Right ventricle myocardium inferior (tissue), 1 donor: ENCODE results near the gene TGM2. TPM values are rescaled to one million over a fixed set of nuclear protein-coding genes. Genes with fewer than 3 reads are reported as not detected.

ENCODE experiments used
- ATAC-seq: fragments of 200-7000 bp; cut with Tn5 transposase; one replicate; pipeline ENCODE4 v1.9.1; 2020; ENCODE audit warnings: mild to moderate bottlenecking, moderate library complexity
- DNase-seq: peaks from one replicate; pipeline ENCODE4 v3.0.0; 2021; ENCODE audit errors: missing footprints
- intact Hi-C: fragments of 100-400 bp; cut with DNase I; formaldehyde crosslinking; loops from one replicate; pipeline ENCODE4 v1.11.0; 2022
- total RNA-seq: library from RNA; stranded (reverse); fragmentation: NEBNext Ultra II Directional; extraction: Animal tissue kit (Norgen Biotek cat#: 25700); gene quantifications from one replicate; pipeline ENCODE4 v1.2.1, GENCODE V29; 2021
- donor health status: DM: no; HTN: yes; CAD: no; lungs with severe emphysema.

Gene TGM2
- total RNA-seq, 1 donor from 2014 or later = 581 TPM

DNA sequence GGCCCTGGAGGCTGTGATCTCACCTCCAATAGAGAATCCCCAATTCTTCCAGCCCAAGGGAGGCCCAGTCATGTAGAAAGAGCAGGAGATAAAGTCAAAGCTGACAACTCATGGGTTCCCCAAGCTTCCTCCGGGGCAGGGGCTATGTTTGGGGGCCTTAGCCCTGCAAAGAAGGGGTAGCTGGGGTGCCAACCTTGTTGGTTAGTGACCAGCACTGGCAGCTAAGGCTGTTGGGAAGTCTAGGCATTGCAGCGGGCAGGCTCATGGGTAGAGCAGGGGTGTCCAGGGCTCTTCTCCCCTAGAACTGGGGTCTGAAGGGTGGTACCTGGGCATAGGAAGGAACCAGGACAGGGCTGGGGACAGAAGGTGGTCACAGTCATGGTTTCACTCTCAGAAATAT lies 36.4 kb downstream of the TGM2 start:
- ATAC-seq = no peak
- intact Hi-C loops = loop anchor here (5.0 kb wide), 1 partner anchor 51 kb away; no protein-coding TSS in a partner anchor
- DNase-seq = no peak

DNA sequence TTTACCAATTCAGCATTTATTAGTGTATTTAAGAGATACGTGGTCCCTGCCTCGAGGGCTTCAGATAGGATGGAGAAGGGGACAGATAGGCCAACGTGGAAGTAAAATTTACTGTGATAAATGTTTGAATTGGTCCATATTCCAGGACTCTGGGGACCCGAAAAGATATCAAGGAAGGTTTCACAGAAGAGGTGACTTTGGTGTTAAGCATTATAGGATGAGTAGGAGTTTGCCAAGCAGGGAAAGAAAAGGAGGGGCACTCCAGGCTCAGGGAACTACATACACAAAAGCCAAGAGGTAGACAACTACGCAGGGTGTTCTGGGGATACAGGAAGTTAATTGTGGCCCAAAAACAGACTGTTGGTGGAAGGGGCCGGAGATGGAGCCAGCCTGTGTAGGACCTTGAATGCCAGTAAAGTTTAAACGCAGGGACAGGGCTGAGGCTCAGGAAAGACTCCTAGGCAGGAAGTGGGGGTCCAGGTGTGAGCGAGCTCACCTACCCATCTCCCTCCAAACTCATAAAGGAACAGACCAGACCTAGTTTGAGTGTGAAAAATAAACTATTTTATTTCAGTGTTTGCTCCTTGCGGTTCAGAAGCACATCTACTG lies 37.0 kb downstream of the TGM2 start:
- intact Hi-C loops = loop anchor here (5.0 kb wide), 1 partner anchor 51 kb away; no protein-coding TSS in a partner anchor
- DNase-seq (no peak), ATAC-seq (no peak)

DNA sequence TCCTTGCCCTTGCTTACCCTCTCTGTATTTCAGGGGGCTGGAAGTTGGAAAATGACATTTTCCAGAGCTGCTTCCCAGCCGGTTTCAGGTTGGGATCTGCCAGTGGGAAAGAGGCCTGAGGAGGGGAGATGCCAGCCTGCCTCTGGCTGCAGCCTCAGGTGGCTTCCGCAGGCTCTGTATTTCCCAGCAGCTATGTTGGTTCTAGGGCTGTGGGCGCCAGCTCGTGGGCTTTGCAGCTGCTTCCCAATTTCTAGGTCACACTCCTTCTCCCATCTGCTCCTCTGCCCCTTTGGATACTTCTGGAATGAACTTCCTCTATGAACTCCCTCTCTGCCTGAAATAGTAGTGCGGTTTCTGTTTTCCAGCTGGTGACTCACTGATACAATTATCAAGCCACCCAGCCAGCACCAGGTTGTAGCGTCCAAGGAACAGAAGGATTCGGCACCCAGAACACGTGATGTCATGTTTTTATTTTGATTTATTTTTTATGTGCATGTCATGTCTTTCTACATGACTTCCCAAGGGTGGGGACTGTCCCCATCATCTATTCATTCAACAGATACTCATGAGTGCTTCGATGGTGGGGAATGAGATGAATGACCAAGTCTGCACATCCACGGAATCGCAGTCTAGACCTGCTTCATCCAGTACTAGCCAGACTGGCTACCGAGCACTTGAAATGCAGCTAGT lies 38.0 kb downstream of the TGM2 start:
- intact Hi-C loops = loop anchor here (5.0 kb wide), 1 partner anchor 50 kb away; no protein-coding TSS in a partner anchor
- DNase-seq = no peak
- ATAC-seq = peak; percentile 67

DNA sequence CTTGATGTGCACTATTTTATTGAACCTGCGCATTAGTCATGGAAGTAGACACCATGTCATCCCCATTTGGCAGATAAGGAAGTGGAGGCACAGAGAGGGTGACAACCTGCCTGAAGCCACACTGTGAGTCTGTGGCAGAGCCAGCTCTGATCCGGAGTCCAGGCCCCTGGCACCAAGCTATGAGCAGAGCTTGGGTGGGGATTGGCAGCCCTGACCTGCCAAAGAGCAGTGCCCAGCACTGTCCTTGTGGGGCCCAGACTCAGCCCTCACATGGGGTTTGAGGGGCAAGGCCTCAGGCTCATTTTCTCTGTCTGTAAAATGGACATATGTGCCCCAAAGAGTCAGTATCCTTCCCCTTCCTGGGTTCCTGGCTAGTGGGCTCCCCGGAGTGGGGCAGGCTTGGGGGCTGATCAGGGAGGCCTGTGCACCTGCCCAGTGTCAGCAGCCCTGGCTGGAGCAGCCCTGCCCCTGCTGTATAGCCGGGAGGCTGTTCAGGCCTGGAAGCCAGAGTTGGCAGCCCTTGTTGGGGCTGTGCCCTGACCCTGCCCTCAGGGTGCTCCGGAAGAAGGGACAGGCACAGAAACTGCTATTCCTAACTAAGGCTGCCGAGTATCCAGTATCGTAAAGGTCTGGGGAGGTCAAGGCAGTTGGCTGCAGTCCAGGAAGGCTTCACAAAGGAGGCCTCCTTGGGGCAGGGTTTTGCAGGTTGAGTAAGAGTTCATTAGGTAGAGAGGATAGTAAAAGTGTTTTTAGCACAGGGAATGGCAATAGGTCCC lies 38.7 kb downstream of the TGM2 start:
- peak; percentile 8 for ATAC-seq
- no peak for DNase-seq
- intact Hi-C loops = loop anchor here (5.0 kb wide), 1 partner anchor 49 kb away; no protein-coding TSS in a partner anchor

DNA sequence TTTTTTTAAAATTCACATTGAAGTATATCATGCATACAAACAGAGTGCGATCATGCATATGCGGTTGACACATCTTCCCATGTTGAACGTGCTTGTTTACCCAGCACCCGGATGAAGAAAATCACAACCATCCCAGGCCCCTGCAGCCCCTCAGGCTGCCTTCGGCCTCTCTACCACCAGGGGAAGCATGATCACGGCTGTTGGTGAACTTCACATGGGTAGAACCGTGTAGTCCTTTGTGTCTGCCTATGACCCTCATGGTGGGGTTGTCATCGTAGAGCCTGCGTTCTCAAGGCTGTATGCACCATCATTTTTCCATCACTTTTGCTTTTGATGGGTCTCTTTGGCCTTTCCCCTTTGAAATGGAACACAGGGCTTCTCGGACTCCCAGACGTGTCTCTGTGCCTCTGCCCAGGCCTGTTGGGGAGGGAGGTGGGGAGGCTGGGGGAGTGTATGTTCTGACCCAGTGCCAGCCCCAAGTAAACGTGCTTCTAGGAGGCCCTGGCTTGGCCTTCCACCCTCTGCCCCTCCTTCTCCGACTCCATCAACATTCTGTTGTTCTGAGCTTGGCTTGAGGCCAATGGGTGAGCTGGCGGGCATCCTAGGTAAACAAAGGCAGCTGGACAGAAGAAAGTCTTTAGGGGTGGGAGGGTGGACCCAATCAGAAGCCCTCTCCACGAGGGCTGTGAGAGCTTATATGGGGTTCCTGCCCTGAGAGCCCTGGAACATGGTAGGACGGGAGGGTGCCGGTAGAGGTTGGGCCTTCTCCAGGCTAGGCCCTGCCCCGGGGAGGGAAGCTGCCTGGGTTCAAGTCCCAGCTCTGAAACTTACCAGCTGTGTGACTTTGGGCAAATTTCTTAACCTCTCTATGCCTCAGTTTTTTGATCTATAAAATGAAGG lies 39.7 kb downstream of the TGM2 start:
- ATAC-seq (peak; percentile 44), DNase-seq (peak; percentile 75)
- intact Hi-C loops = loop anchor here (5.0 kb wide), 1 partner anchor 48 kb away; no protein-coding TSS in a partner anchor

DNA sequence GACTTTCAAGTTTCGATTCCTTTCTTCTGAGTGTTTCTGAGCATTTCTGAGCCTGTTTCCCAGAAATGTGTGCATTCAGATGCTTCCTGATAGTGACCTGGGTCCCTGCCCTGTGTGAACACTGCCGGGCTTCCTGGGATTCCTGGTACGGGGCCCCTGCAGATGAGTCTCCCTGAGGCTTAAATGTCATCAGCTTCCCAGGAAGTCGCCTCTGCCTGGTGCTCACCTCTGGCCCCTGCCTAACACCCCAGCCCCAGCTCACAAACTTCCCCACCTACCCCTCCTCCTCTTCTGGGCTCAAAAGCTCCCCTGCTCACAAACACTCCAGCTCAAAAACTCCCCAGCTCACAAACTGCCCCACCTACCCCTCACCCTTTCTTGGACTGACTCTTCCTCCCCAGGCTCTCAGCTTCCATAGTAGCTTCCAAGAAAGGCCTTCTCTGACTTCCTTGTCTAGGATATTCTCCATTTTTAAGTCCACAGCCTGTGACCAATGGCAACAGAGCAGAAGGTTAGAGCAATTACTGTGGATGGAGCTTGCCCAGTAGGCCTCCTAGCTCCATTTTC lies 42.0 kb downstream of the TGM2 start:
- intact Hi-C loops = loop anchor here (1.0 kb wide), 1 partner anchor 10 kb away; no protein-coding TSS in a partner anchor
- ATAC-seq = no peak
- DNase-seq = no peak

DNA sequence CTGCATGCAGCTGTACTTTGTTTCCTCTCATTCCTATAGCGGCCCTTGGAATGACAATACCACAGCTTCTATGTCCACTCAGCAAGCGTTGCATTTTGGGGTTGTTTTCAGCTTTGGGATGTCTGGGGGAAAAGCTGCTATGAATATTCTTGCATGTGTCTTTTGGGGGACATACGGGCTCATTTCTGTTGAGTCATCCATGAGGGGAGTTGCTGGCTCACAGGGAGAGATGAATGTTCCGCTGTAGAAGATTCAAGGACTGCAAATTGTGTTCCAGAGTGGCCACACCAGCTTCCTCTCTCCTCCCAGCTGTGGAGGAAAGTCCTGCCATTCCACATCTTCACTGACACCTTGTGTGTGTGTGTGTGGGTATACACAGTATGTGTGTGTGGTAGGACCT lies 43.3 kb downstream of the TGM2 start:
- intact Hi-C loops = no loop called here
- ATAC-seq (no peak), DNase-seq (no peak)

DNA sequence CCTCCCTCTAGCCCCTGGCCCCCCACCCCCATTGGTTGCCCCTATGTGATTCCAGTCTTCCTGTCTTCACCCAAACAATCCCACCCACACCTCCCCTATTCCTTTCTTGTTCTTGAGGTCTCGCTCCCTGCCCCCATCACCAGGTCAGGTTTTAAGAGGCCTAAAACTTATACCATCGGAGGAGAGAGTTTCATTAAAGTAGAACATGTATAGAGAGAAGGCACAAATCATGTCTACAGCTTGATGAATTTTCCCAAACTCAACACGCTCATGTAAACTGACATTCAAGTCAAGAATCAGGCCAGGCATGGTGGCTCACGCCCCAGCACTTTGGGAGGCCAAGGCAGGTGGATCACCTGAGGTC lies 44.5 kb downstream of the TGM2 start:
- no peak for ATAC-seq
- intact Hi-C loops = no loop called here
- DNase-seq = no peak

DNA sequence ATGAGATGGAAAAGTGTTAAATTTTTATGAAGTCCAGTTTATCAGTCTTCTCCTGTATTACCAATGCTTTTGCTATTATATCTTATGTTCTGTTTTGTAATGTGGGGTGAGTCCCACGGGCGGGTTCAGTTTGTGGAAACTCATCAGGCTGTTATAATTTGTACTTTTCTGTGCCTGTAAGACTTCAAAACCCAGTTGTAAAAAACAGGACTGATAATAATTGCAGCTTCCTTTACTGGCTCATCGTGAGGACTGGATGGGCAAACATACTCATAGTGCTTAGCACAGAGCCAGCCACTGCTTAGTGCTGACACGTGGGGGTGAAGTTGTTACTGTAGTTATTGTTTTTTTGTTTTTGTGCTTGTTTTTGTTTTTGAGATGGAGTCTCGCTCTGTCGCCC lies 45.6 kb downstream of the TGM2 start:
- intact Hi-C loops = no loop called here
- ATAC-seq = no peak
- DNase-seq = no peak

DNA sequence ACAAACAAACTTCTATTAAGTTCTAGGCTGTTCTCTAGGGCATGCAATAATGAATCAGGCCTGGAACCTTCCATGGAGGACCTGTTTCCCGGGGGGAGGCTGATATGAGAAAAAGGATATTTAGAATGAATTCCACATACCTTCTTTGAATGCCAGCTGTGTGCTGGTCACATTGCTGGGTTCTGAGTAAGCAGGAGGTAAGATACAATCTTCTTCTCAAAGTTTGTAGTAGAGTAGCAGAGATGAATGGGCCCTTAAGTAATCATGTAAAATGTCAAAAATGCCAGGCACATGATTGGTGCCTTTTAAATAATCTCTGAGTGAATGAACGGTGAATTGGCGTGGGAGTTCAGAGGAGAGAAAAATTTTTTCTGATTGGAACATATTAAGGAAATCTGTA lies 47.4 kb downstream of the TGM2 start:
- DNase-seq (no peak), ATAC-seq (no peak)
- intact Hi-C loops = no loop called here

DNA sequence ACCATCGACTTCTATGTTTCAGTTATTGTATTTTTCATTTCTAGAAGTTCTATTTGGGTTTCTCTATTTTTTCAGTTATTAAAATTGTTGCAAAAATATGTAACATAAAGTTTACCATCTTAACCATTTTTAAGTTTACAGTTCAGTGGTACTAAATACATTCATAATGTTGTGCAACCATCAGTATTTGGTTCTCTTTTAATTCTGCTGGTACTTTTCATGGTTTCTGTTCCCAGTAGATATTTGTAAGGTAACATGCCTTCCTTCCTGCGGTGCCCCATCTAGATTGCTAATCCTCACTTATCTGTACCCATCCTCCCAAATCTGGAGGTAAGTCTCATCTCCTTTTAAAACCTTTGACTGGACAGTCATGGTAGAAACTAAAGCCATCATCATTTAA lies 47.9 kb downstream of the TGM2 start:
- DNase-seq = no peak
- no peak for ATAC-seq
- intact Hi-C loops = no loop called here

DNA sequence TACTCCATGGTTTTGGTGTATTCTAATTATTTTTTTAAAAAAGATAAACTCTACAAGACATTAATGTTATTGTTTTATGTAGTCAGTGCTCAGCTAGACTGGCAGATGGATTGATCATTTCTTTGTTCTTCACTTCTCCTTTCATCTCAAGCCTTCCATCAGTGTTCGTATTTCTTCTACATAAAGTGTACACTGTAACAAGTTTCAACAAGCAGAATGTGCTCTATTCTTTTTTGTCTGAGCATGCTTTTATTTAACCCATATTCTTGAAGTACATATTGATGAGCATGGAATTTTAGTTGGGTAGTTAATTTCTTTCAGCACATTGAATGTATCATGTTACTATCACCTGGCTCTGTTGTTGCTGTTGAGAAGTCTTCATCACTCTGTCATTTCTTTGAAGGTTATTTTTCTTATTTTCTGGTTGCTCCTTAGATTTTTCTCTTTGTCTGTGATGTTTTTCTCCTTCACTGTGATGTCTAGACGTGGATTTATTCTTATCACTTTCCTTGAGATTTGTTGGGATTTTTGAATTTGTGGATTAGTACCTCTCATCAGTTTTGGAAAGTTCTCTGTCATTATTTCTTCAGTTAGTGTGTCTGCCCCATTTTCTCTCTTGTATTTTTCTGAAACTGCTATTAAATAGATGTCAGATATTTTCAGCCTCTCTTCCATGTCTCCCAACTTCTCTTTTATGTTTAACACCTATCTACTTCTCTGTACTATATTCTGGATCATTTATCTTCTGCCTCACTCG lies 48.5 kb downstream of the TGM2 start:
- intact Hi-C loops = no loop called here
- ATAC-seq = no peak
- no peak for DNase-seq

DNA sequence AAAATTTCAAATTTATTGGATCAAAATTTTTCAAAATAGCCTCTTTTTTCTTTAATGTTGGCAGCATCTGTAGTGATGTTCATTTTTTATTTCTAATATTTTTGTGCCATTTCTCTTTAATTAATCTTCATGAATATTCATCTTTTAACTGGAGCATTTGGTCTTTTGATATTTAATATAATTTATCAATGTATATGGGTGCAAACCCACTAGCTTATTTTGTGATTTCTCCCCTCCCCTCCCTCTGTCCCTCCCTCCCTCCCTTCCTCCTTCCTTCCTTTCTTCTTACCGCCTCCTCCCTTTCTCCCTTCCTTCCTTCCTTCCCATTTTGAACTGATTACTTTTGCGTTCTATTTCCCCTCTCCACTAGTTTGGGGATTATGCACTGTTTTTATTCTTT lies 49.2 kb downstream of the TGM2 start:
- ATAC-seq (no peak), DNase-seq (no peak)
- intact Hi-C loops = no loop called here

DNA sequence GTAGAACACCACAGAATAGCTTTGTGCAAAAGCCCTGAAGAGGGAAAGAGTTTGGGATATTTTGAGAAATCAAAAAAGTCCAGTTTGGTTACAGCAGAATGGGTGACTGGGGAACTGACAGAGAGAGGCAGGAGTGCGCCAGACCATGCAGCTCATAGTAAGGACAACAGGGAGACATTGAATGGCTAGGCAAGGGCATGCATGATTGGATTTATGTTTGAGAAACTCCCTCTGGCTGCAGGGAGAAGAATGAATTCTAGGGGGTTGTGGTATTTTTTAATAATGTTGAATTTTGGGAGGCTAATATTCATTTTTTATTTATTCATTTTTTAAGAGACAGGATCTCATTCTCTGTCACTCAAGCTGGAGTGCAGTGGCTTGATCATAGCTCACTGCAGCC lies 49.9 kb downstream of the TGM2 start:
- intact Hi-C loops = no loop called here
- ATAC-seq = no peak
- no peak for DNase-seq

DNA sequence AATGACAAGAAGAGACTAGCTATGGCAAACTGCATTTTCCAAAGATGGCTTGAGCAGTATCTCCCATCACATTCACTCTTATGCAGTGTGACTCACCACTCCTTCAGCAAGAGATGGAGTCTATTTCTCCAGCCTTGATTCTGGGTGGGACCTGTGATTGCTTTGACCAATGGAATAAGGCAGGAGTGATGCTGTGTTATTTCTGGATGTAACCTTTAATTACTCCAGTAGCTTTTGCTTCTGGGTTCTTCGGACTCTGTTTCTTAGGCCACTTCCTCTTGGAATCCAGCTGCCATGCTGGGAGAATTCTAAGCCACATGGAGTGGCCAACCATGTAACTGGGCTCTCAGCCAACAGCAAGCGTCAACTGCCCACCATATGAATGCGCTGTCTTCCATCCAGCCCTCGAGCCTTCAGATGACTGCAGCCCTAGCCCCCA lies 50.7 kb downstream of the TGM2 start:
- ATAC-seq (no peak), DNase-seq (no peak)
- intact Hi-C loops = no loop called here

DNA sequence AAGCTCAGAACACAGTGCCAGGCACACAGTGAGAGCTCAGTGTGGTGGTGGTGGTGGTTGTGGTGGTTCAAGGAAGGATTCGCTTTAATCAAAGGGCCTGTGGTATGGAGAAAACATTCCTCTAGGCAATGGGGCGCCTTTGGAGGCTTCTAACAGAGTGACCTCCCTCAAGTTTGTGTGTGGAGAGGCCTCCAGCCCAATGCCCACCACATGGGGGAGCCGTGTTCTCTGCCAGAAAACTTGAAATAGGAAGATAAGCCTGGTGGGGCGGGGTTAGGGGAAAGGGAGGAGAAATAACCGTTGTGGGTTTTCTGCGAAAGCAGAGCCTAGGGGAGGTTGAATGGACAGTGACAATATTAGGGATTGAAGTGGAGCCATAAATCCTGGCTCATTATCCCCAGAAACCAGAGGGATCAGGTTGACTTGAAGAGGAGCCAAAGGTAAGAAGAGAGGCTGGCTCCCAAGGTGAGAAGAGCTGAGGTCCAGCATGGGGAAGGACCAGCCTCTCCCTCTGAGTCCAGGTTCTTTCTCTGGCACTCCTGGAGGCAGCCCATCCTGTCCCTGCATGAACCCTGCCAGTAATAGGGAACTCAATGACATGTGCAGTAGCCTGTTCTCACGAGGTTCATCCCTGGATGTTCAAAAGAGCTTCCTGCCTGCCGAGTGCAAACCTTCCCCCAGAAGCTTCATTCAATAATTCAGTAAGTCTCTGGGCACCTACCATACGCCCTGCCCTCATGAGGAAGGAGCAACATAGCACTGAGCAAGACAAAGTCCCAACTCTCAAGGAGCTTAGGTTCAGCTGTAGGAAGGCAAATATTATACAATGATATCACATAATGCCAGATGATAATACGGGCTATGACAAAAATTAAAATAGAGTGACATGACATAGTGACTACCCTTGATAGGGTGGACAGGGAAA lies 51.4 kb downstream of the TGM2 start:
- intact Hi-C loops = loop anchor here (1.0 kb wide), 1 partner anchor 10 kb away; no protein-coding TSS in a partner anchor
- DNase-seq = no peak
- no peak for ATAC-seq

DNA sequence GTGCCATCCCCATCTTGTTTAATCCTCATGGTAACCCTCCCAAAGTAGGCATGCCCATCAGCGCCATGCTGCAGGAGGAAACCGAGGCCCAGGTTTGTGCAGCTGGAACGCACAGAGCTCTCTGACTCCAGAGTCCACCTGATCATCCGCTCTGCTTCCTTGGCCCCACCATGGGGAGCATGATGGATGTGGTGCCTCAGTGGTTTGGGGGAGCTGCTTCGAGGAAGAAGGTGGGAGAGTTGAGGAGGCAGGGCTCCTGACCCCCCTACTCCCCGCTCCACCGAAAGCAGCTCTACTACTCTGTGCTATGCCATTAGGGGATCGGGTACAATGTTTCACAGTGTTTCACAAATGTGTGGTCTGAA lies 52.2 kb downstream of the TGM2 start:
- DNase-seq (no peak), ATAC-seq (no peak)
- intact Hi-C loops = loop anchor here (1.0 kb wide), 1 partner anchor 10 kb away; no protein-coding TSS in a partner anchor
